ENCODE measurements around the gene CMTR1.
"Not testable (repeated sequence)": the region's sequence is repeated elsewhere in the genome, so short reads cannot be mapped to it uniquely, and the experiment has no call there.

The CMTR1 gene

DNA sequence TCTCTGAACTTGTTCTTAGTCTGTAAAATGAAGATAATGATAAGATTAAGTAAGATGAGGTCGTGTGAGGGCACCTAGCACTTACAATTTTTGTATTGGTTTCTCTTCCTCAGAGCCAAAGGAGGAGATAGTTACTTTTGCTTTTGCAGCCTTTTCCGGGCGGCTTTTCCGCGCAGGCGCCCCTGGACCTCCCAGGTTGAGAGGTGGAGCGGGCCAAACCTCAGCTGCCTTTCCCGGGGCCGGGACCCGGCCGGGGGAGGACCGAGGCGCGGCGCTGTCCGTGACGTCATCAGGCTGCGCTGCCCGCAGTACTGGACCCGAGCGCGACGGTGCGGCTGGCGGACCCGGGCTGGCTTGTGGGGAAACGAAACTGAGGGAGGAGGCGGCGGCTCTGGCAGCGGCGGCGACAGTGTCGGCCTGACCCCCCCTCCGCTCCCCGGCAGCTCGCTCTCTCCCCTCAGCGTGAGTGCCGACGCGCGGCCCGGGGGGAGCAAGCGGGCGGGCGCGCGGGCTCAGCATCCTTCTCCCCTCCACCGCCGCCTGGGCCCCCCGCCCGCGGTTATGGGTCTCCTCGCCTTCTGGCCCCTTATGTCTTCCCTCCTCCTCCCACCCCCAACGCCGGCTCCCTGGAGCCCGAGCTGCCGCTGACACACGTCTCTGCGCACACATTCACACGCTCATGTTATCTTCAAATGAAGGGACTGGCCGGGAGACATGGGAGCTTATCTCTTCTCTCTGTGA is at the start of gene CMTR1:
CMTR1 (plus strand) TSS at position 306 of the 741 bp plus-strand sequence. CDS start 2,409 bp downstream, outside the sequence.
- Histone ChIP-seq H3K9me3 (ENCODE audit: control insufficient read depth, low read length) (no peaks in the 10 kb centered on the region), H3K27me3 (ENCODE audit: control insufficient read depth, insufficient read depth, low read length) (no peaks in the 10 kb centered on the region), H3K4me1 (ENCODE audit: control insufficient read depth, insufficient read depth, low read length) (peaks cover 4% of the 10 kb centered on the region), H3K9ac (ENCODE audit: low read length) (peak within 1 kb of the TSS; percentile 80), H3K4me3 (ENCODE audit: low read length) (peak within 1 kb of the TSS; percentile 93), H3K36me3 (ENCODE audit: control insufficient read depth, insufficient read depth, low read length) (no peaks in the 10 kb centered on the region)

GRCh38 chr6:37388578-37388977 is 44.4 kb upstream of the CMTR1 start:
- no peaks in the 10 kb centered on the region for H3K27me3 ChIP-seq (ENCODE audit: control insufficient read depth, insufficient read depth, low read length)
- peaks cover 20% of the 10 kb centered on the region for H3K4me1 ChIP-seq (ENCODE audit: control insufficient read depth, insufficient read depth, low read length)
- H3K9ac ChIP-seq (ENCODE audit: low read length): no peak overlapping the region
- no peaks in the 10 kb centered on the region for H3K9me3 ChIP-seq (ENCODE audit: control insufficient read depth, low read length)
- no peak overlapping the region for H3K4me3 ChIP-seq (ENCODE audit: low read length)
- H3K36me3 ChIP-seq (ENCODE audit: control insufficient read depth, insufficient read depth, low read length): no peaks in the 10 kb centered on the region

DNA sequence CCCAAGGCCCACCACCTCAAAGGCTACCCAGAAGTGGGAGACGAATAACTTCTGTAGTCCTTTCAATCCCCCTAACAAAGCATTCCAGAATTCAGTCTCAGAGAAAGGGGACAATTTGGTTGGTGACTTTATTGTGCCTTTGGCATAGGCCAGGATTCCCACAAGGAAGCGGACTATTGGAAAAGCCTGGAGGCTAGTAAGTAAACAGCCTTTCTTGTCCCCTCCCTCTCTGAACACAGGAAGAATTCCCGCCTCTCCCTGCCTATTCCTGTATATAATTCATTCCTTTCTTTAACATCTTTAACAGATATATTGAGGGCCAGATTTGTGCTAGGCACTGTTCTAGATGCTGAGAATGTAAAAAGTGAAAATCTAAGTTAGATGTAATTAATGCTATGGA is 43.2 kb upstream of the CMTR1 start:
- no peak overlapping the region for H3K4me3 ChIP-seq (ENCODE audit: low read length)
- no peak overlapping the region for H3K9ac ChIP-seq (ENCODE audit: low read length)
- H3K4me1 ChIP-seq (ENCODE audit: control insufficient read depth, insufficient read depth, low read length): peaks cover 20% of the 10 kb centered on the region
- no peaks in the 10 kb centered on the region for H3K27me3 ChIP-seq (ENCODE audit: control insufficient read depth, insufficient read depth, low read length)
- H3K36me3 ChIP-seq (ENCODE audit: control insufficient read depth, insufficient read depth, low read length): no peaks in the 10 kb centered on the region
- H3K9me3 ChIP-seq (ENCODE audit: control insufficient read depth, low read length): no peaks in the 10 kb centered on the region

GRCh38 chr6:37391120-37391519 is 41.9 kb upstream of the CMTR1 start:
- no peaks in the 10 kb centered on the region for H3K36me3 ChIP-seq (ENCODE audit: control insufficient read depth, insufficient read depth, low read length)
- H3K9me3 ChIP-seq (ENCODE audit: control insufficient read depth, low read length): no peaks in the 10 kb centered on the region
- H3K4me3 ChIP-seq (ENCODE audit: low read length): no peak overlapping the region
- H3K4me1 ChIP-seq (ENCODE audit: control insufficient read depth, insufficient read depth, low read length): peaks cover 20% of the 10 kb centered on the region
- H3K27me3 ChIP-seq (ENCODE audit: control insufficient read depth, insufficient read depth, low read length): no peaks in the 10 kb centered on the region
- no peak overlapping the region for H3K9ac ChIP-seq (ENCODE audit: low read length)

- H3K4me3 ChIP-seq (ENCODE audit: low read length): no peak overlapping the region
- H3K4me1 ChIP-seq (ENCODE audit: control insufficient read depth, insufficient read depth, low read length): peaks cover 20% of the 10 kb centered on the region
- H3K9me3 ChIP-seq (ENCODE audit: control insufficient read depth, low read length): no peaks in the 10 kb centered on the region
- H3K9ac ChIP-seq (ENCODE audit: low read length): no peak overlapping the region
- no peaks in the 10 kb centered on the region for H3K27me3 ChIP-seq (ENCODE audit: control insufficient read depth, insufficient read depth, low read length)
- no peaks in the 10 kb centered on the region for H3K36me3 ChIP-seq (ENCODE audit: control insufficient read depth, insufficient read depth, low read length)
These were observed 40.2 kb upstream of the CMTR1 start for GRCh38 chr6:37392821-37393220.

- Histone ChIP-seq H3K4me1 (ENCODE audit: control insufficient read depth, insufficient read depth, low read length) (peaks cover 20% of the 10 kb centered on the region), H3K9ac (ENCODE audit: low read length) (no peak overlapping the region), H3K4me3 (ENCODE audit: low read length) (no peak overlapping the region), H3K27me3 (ENCODE audit: control insufficient read depth, insufficient read depth, low read length) (no peaks in the 10 kb centered on the region), H3K9me3 (ENCODE audit: control insufficient read depth, low read length) (no peaks in the 10 kb centered on the region), H3K36me3 (ENCODE audit: control insufficient read depth, insufficient read depth, low read length) (no peaks in the 10 kb centered on the region)
These were observed 39.6 kb upstream of the CMTR1 start for GRCh38 chr6:37393381-37393929.

- H3K4me1 ChIP-seq (ENCODE audit: control insufficient read depth, insufficient read depth, low read length): no peaks in the 10 kb centered on the region
- H3K27me3 ChIP-seq (ENCODE audit: control insufficient read depth, insufficient read depth, low read length): no peaks in the 10 kb centered on the region
- H3K9me3 ChIP-seq (ENCODE audit: control insufficient read depth, low read length): no peaks in the 10 kb centered on the region
- no peak overlapping the region for H3K9ac ChIP-seq (ENCODE audit: low read length)
- H3K36me3 ChIP-seq (ENCODE audit: control insufficient read depth, insufficient read depth, low read length): no peaks in the 10 kb centered on the region
- H3K4me3 ChIP-seq (ENCODE audit: low read length): no peak overlapping the region
These were observed 36.3 kb upstream of the CMTR1 start for GRCh38 chr6:37396571-37397180.

- H3K9me3 ChIP-seq (ENCODE audit: control insufficient read depth, low read length): no peaks in the 10 kb centered on the region
- no peaks in the 10 kb centered on the region for H3K36me3 ChIP-seq (ENCODE audit: control insufficient read depth, insufficient read depth, low read length)
- H3K4me3 ChIP-seq (ENCODE audit: low read length): no peak overlapping the region
- no peaks in the 10 kb centered on the region for H3K27me3 ChIP-seq (ENCODE audit: control insufficient read depth, insufficient read depth, low read length)
- no peaks in the 10 kb centered on the region for H3K4me1 ChIP-seq (ENCODE audit: control insufficient read depth, insufficient read depth, low read length)
- no peak overlapping the region for H3K9ac ChIP-seq (ENCODE audit: low read length)
These were observed 33.9 kb upstream of the CMTR1 start for GRCh38 chr6:37399131-37399530.

DNA sequence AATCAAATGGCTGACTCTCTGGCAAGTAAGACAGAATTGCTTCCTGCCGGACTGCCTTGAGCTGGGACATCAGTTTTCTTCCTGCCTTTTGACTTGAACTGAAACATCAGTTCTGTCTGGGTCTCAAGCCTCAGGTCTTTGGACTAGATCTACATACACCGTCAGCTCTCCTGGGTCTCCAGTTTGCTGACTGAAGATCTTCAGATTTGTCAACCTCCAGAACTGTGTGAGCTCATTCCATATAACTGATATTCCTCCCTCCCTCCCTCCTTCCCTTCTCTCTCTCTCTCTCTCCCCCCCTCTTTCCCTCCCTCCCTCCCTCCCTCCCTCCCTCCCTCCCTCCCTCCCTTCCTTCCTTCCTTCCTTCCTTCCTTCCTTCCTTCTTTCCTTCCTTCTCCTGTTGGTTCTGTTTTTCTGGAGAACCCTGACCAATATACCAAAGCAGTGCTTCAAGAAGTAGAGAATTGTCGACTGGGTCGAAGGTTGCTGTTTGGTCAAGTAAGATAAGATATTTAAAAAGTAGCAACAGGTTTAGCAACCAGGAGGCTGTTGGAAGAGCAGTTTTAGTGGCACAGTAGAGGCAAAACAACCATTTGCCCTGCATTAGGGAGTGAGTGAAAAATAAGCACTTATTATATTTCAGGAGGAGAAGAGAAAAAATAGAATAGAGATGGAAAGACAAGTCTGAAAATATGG is 33.1 kb upstream of the CMTR1 start:
- H3K4me3 ChIP-seq (ENCODE audit: low read length): no peak overlapping the region
- no peaks in the 10 kb centered on the region for H3K36me3 ChIP-seq (ENCODE audit: control insufficient read depth, insufficient read depth, low read length)
- H3K4me1 ChIP-seq (ENCODE audit: control insufficient read depth, insufficient read depth, low read length): no peaks in the 10 kb centered on the region
- H3K9me3 ChIP-seq (ENCODE audit: control insufficient read depth, low read length): no peaks in the 10 kb centered on the region
- H3K9ac ChIP-seq (ENCODE audit: low read length): no peak overlapping the region
- H3K27me3 ChIP-seq (ENCODE audit: control insufficient read depth, insufficient read depth, low read length): no peaks in the 10 kb centered on the region

DNA sequence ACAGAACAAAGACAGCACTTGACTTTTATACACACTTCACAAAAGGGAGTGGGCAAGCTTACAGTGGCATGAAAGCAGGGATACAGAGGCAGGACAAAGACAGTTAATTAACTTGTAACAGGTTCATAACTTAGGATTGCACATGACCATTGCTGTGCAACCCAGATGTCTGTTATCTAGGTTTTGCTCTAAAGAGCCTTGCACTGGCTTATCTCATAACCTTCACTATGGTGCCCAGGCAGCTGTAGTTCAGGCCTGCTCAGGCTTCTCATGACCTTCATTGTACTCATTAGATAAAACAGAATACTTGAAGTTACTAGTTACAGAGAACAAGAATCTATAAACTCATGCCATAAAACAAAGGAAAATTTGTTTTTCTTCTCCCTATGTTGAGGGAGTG is 31.4 kb upstream of the CMTR1 start:
- H3K9me3 ChIP-seq (ENCODE audit: control insufficient read depth, low read length); H3K4me1 ChIP-seq (ENCODE audit: control insufficient read depth, insufficient read depth, low read length); H3K4me3 ChIP-seq (ENCODE audit: low read length); H3K36me3 ChIP-seq (ENCODE audit: control insufficient read depth, insufficient read depth, low read length); H3K9ac ChIP-seq (ENCODE audit: low read length); H3K27me3 ChIP-seq (ENCODE audit: control insufficient read depth, insufficient read depth, low read length): not testable (repeated sequence)

GRCh38 chr6:37406726-37407341 is 26.2 kb upstream of the CMTR1 start:
- H3K27me3 ChIP-seq (ENCODE audit: control insufficient read depth, insufficient read depth, low read length): no peaks in the 10 kb centered on the region
- H3K4me3 ChIP-seq (ENCODE audit: low read length): no peak overlapping the region
- no peaks in the 10 kb centered on the region for H3K36me3 ChIP-seq (ENCODE audit: control insufficient read depth, insufficient read depth, low read length)
- no peaks in the 10 kb centered on the region for H3K4me1 ChIP-seq (ENCODE audit: control insufficient read depth, insufficient read depth, low read length)
- H3K9ac ChIP-seq (ENCODE audit: low read length): no peak overlapping the region
- H3K9me3 ChIP-seq (ENCODE audit: control insufficient read depth, low read length): no peaks in the 10 kb centered on the region

GRCh38 chr6:37407948-37408347 is 25.1 kb upstream of the CMTR1 start:
- H3K4me1 ChIP-seq (ENCODE audit: control insufficient read depth, insufficient read depth, low read length): no peaks in the 10 kb centered on the region
- H3K36me3 ChIP-seq (ENCODE audit: control insufficient read depth, insufficient read depth, low read length): no peaks in the 10 kb centered on the region
- no peaks in the 10 kb centered on the region for H3K9me3 ChIP-seq (ENCODE audit: control insufficient read depth, low read length)
- H3K9ac ChIP-seq (ENCODE audit: low read length): no peak overlapping the region
- no peaks in the 10 kb centered on the region for H3K27me3 ChIP-seq (ENCODE audit: control insufficient read depth, insufficient read depth, low read length)
- H3K4me3 ChIP-seq (ENCODE audit: low read length): no peak overlapping the region
